Measurements from ENCODE around the gene CASQ1. TPM values are rescaled to one million over a fixed set of nuclear protein-coding genes. Genes with fewer than 3 reads are reported as not detected.

Gene CASQ1
- total and polyA plus RNA-seq, 9 of the 15 experiments (the other 6 are each of a cell fraction or from before 2014, with no cell fraction given): not detected

DNA sequence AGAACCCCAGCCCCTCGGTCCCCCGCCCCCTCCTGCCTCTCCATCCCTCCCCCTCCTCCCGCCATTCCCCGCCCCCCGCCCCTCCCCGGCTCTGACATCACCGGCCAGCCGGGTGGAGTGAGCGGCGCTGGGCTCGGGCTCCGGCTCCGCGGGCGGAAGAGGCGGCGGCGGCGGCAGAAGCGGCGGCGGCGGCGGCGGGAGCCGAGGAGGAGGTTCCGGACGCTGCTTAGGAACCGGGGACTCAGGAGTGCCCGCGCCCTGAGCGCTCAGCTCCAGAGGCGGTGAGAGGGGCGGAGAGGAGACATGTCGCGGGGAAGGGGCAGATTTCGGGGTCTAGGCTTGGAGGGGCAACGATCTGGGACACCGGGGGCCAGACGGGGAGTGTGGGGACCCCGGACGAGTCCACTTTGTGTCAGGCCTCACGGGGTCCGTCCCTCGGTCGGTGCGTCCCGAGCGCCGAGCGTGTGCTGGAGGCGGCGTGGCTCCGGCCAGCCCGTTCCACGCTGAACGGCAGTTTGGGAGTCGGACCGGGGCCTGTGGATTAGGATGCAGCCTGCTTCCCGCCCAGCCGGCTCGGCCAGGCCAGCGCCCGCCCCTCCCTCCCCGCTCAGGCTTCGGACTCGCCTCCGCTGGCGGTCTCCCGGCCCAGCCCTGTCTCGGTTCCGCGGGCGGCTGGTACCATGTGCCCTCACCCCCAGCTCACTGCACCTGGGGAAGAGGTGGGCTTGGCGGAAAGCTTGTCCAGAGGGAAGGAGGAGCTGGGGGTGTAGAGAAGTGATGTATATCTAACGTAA is 15.1 kb downstream of the CASQ1 start, which contains the start of gene PEA15 (continued):
- no peak for TF ChIP-seq RBM25 (IDR thresholded peaks at IDR 0.05; ENCODE audit: low read depth, low read length, severe bottlenecking)
- TF ChIP-seq, protein P1, sequence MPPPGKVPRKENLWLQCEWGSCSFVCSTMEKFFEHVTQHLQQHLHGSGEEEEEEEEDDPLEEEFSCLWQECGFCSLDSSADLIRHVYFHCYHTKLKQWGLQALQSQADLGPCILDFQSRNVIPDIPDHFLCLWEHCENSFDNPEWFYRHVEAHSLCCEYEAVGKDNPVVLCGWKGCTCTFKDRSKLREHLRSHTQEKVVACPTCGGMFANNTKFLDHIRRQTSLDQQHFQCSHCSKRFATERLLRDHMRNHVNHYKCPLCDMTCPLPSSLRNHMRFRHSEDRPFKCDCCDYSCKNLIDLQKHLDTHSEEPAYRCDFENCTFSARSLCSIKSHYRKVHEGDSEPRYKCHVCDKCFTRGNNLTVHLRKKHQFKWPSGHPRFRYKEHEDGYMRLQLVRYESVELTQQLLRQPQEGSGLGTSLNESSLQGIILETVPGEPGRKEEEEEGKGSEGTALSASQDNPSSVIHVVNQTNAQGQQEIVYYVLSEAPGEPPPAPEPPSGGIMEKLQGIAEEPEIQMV (tag; conservative IDR thresholded peaks at IDR 0.05; ENCODE audit: low read depth): no peak
- TF ChIP-seq ZNF184 (CRISPR knock-in tag; IDR thresholded peaks at IDR 0.05): no peak
- TF ChIP-seq SRSF7 (optimal IDR thresholded peaks at IDR 0.05; ENCODE audit: low read depth, low read length): no peak
- no peak for TF ChIP-seq MTA1 (IDR thresholded peaks at IDR 0.05; ENCODE audit: borderline replicate concordance)
- TF ChIP-seq, protein P2, sequence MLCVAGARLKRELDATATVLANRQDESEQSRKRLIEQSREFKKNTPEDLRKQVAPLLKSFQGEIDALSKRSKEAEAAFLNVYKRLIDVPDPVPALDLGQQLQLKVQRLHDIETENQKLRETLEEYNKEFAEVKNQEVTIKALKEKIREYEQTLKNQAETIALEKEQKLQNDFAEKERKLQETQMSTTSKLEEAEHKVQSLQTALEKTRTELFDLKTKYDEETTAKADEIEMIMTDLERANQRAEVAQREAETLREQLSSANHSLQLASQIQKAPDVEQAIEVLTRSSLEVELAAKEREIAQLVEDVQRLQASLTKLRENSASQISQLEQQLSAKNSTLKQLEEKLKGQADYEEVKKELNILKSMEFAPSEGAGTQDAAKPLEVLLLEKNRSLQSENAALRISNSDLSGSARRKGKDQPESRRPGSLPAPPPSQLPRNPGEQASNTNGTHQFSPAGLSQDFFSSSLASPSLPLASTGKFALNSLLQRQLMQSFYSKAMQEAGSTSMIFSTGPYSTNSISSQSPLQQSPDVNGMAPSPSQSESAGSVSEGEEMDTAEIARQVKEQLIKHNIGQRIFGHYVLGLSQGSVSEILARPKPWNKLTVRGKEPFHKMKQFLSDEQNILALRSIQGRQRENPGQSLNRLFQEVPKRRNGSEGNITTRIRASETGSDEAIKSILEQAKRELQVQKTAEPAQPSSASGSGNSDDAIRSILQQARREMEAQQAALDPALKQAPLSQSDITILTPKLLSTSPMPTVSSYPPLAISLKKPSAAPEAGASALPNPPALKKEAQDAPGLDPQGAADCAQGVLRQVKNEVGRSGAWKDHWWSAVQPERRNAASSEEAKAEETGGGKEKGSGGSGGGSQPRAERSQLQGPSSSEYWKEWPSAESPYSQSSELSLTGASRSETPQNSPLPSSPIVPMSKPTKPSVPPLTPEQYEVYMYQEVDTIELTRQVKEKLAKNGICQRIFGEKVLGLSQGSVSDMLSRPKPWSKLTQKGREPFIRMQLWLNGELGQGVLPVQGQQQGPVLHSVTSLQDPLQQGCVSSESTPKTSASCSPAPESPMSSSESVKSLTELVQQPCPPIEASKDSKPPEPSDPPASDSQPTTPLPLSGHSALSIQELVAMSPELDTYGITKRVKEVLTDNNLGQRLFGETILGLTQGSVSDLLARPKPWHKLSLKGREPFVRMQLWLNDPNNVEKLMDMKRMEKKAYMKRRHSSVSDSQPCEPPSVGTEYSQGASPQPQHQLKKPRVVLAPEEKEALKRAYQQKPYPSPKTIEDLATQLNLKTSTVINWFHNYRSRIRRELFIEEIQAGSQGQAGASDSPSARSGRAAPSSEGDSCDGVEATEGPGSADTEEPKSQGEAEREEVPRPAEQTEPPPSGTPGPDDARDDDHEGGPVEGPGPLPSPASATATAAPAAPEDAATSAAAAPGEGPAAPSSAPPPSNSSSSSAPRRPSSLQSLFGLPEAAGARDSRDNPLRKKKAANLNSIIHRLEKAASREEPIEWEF (CRISPR knock-in tag; IDR thresholded peaks at IDR 0.05): no peak
- no peak for TF ChIP-seq POLR3G (IDR thresholded peaks at IDR 0.05; ENCODE audit: extremely low read depth, insufficient read length, insufficient replicate concordance)
- TF ChIP-seq, protein P3, sequence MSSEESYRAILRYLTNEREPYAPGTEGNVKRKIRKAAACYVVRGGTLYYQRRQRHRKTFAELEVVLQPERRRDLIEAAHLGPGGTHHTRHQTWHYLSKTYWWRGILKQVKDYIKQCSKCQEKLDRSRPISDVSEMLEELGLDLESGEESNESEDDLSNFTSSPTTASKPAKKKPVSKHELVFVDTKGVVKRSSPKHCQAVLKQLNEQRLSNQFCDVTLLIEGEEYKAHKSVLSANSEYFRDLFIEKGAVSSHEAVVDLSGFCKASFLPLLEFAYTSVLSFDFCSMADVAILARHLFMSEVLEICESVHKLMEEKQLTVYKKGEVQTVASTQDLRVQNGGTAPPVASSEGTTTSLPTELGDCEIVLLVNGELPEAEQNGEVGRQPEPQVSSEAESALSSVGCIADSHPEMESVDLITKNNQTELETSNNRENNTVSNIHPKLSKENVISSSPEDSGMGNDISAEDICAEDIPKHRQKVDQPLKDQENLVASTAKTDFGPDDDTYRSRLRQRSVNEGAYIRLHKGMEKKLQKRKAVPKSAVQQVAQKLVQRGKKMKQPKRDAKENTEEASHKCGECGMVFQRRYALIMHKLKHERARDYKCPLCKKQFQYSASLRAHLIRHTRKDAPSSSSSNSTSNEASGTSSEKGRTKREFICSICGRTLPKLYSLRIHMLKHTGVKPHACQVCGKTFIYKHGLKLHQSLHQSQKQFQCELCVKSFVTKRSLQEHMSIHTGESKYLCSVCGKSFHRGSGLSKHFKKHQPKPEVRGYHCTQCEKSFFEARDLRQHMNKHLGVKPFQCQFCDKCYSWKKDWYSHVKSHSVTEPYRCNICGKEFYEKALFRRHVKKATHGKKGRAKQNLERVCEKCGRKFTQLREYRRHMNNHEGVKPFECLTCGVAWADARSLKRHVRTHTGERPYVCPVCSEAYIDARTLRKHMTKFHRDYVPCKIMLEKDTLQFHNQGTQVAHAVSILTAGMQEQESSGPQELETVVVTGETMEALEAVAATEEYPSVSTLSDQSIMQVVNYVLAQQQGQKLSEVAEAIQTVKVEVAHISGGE (CRISPR knock-in tag; IDR thresholded peaks at IDR 0.05): peak in 1 of 3 experiments; percentile 74; a peak in 2 of 6 replicates
- no peak for TF ChIP-seq IRF2 (CRISPR knock-in tag; IDR thresholded peaks at IDR 0.05)
- no peak for TF ChIP-seq ZEB2 (IDR thresholded peaks at IDR 0.05)
- no peak for TF ChIP-seq TCFL5 (CRISPR knock-in tag; conservative IDR thresholded peaks at IDR 0.05)
- TF ChIP-seq, protein P4, sequence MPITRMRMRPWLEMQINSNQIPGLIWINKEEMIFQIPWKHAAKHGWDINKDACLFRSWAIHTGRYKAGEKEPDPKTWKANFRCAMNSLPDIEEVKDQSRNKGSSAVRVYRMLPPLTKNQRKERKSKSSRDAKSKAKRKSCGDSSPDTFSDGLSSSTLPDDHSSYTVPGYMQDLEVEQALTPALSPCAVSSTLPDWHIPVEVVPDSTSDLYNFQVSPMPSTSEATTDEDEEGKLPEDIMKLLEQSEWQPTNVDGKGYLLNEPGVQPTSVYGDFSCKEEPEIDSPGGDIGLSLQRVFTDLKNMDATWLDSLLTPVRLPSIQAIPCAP (CRISPR knock-in tag; IDR thresholded peaks at IDR 0.05; ENCODE audit: borderline replicate concordance): no peak
- TF ChIP-seq ZFPM2 (CRISPR knock-in tag; IDR thresholded peaks at IDR 0.05): no peak
- no peak for TF ChIP-seq MCM7 (IDR thresholded peaks at IDR 0.05)
- TF ChIP-seq ZNF165 (CRISPR knock-in tag; IDR thresholded peaks at IDR 0.05; ENCODE audit: borderline replicate concordance): no peak

Data from K562 (cell line).